SU-DHL-6 (cell line): ENCODE results near the gene MAN1B1.

Experiments
- EZH2phosphoT487 ChIP-seq: fragments of 200-600 bp; sonication (generic), shearing (Covaris generic); conservative IDR thresholded peaks from 2 replicates; pipeline ENCODE4 v1.6.1; 2018; ENCODE audit warnings: mild to moderate bottlenecking, antibody characterized with exemption, low read length, moderate library complexity, mixed read lengths
- TF ChIP-seq, protein P1 (sequence below): fragments of 200-600 bp; sonication (generic); IDR thresholded peaks from one replicate; pipeline ENCODE4 v1.5.1; 2017; ENCODE audit warnings: antibody characterized with exemption, mild to moderate bottlenecking, low read length, moderate library complexity; ENCODE audit not compliant: insufficient read depth, poor library complexity, severe bottlenecking

DNA sequence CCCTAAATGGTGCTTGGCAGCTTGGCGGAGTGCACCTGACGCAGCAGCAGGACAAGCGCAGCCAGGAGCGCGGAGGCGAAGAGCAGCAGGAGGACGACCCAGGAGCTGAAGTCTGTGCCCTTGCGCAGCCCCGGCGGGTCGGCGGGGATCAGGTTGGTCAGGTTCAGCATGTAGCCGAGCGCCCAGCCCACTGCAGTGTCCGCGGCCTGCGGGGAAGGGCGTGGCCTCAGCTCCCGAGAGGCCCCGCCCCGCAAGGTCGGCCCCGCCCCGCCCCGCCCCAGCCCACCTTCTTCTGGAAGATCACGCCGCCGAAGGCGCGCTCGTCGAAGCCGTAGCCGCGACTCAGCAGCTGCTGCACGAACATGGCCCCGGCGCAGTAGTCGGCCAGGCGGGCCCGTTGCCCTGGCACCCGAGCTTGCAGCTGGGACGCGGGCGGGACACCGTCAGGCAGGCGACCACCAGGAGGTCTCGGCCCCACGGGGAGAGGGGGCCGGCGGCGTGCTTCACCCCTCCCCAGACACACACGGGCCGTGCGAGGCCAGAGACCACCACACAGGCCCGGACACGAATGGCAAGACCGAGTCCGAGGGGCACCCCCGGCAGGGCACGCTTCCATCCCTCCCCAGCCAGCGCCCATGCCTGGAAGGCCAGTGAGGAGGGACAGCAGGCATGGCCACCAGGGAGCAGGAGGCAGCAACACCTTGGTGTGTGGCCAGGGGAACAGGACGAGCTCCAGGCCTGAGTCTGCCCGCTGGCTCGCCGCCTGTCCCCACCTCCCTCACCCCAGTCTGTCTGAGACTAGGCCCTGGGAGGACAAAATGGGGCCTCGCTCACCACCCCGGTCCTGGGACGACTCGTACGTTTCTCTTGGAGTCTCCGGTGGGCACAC is 37.9 kb upstream of the MAN1B1 start:
- TF ChIP-seq, protein P1, sequence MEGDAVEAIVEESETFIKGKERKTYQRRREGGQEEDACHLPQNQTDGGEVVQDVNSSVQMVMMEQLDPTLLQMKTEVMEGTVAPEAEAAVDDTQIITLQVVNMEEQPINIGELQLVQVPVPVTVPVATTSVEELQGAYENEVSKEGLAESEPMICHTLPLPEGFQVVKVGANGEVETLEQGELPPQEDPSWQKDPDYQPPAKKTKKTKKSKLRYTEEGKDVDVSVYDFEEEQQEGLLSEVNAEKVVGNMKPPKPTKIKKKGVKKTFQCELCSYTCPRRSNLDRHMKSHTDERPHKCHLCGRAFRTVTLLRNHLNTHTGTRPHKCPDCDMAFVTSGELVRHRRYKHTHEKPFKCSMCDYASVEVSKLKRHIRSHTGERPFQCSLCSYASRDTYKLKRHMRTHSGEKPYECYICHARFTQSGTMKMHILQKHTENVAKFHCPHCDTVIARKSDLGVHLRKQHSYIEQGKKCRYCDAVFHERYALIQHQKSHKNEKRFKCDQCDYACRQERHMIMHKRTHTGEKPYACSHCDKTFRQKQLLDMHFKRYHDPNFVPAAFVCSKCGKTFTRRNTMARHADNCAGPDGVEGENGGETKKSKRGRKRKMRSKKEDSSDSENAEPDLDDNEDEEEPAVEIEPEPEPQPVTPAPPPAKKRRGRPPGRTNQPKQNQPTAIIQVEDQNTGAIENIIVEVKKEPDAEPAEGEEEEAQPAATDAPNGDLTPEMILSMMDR = no peak
- no peak for TF ChIP-seq EZH2phosphoT487
